ENCODE data around the gene FGD6.

GRCh38 chr12:95074766-95075165 is 142.5 kb downstream of the FGD6 start:
- TF ChIP-seq FOXA1 (IDR thresholded peaks at IDR 0.05) (no peak), SUZ12 (IDR thresholded peaks at IDR 0.05) (no peak), ELF4 (IDR thresholded peaks at IDR 0.05) (no peak), ARNT (IDR thresholded peaks at IDR 0.05) (no peak), BHLHE40 (IDR thresholded peaks at IDR 0.05; ENCODE audit: borderline replicate concordance) (no peak), ZNF384 (IDR thresholded peaks at IDR 0.05) (no peak), SP1 (IDR thresholded peaks at IDR 0.05) (no peak), FOXM1 (IDR thresholded peaks at IDR 0.05; ENCODE audit: borderline replicate concordance) (no peak)
